Stimulated activated CD8-positive, alpha-beta memory T cell treated with anti-CD3 and anti-CD28 coated beads, Interleukin-4, amount 100 ng/mL, for 1 hour (primary cell): ENCODE results near the gene LAMB4.

ENCODE experiments used
- DNase-seq, 2 donors: peaks; one replicate each; pipeline ENCODE4 v3.0.0-alpha.2; 2020; ENCODE audit warnings: low read depth in 2 of 2, low spot score in 1 of 2

The LAMB4 gene

DNA sequence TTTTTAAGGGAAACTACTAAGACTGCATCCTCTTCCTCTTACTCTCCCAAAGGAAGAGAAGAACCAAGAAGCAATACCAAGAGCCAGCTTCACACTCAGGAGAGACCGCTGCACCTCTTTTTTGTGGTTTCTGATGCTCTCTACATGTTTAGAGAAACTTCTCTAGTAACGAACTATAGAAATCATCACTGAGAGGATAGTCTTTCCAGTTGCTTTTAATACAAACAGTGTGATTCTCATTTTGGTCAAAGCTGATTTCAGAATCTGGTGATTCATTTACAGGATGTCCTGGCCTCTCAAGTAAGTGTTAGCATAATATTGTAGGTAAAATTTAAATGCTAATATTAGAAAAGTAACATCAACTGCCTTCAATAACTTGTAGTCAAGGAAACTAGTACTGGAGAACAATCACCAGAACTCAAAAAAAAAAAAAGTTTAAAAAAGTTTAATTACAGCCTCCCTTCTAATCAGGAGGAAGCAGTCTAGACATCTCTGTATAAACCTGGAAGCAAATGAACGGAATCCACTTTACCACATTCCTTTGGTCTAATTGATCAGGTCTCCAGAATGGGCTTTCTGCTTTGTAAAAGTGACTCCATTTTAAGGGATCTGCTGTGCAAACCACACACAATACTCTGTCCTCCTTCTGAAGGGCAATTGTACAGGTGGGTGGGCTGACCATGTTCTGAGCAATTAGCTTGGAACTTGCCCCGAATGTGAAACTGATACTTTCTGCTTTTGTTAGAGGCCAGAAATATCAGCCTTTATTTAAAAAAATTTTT, 130.2 kb downstream of the LAMB4 start:
- DNase-seq, result no peak

DNA sequence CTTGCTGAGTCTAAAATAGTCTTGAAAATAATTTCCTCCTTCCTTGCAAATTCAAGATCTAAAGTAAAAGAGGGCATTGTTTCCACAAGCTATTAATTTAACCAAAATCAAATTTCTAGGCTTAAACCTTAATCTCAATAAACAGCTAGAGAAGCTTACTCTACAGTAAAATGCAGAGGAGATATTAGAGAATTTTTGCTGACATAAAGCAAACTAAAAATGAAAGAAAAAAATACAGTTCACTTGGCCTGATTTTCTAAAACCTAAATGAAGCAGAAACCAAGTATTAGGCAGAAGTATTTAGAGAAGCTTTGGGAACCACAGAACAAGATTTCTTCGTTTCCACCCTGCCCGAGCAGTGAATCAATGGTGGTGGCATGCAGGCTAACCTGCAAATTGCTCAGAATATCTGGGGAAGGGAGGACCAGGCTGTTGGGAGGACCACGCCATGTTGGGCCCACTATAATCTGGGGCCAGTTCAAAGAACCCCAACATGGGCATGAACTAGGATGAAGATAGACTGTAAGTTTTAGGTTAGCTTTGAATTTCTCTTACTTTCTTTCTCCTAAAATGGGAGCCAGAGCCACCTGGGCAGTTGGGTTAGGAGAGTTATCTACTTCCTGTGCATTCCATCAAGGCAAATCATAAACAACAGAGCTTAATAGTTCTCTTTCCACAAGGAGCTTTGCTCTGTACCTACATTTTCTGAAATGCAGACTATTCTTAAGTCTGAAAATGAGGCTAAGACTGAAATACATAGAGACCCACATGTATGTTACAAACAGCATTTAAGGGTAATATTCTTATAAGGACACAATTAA, 131.3 kb downstream of the LAMB4 start:
- DNase-seq, result no peak

DNA sequence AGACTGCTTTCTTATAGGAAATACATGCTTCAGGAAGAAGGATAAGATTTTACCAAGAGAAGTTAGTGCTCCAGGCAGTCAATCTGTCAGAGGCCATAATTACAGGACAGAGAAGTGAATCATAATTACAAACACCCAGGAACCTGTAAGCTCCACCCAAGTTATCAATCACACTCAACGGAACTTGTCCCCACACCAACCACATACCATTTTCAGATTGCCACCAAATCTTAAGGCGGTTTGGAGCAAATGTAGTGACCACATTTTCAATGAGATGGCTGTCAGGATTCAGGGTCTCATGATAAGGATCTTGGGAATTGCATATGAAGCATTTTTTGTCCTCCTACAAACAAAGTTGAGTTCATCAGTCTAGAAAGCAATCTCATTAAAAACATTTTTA, 132.0 kb downstream of the LAMB4 start:
- no peak for DNase-seq

DNA sequence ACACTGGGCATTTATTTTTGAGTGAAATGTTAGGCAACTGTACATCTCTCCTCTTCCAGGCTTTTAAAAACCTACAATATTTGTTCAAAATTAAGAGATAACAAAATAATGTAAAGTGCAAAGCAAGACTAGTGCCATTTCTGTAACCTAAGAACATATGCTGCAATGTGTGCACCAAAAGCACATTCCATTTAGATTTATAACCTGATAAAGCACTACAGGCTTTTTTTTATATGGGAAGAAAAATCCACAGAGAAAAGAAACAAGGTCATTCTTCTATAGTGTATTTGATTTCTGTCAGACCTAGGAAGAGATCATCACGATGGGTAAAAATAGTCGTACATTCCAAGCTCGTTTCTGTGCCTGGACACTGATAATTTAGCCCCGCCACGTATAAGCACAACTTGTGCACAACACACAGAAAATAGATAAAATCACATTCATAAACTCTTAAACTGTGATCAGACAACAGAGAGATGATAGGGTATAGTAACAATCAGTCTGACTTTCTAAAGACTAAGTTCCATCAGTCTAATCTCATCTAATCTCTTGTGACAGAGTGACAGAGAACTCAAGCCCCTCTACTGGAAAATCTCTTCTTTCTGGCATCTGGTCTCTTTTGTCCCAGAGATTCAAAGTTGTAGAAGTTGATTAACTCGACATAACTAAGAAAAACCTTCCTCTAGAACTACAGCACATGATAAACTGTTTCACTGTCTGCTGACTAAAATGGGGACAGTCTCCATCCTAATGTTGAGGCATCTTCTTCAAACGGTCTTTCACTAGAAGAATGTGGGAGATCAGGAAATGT, 133.9 kb downstream of the LAMB4 start:
- no peak for DNase-seq

DNA sequence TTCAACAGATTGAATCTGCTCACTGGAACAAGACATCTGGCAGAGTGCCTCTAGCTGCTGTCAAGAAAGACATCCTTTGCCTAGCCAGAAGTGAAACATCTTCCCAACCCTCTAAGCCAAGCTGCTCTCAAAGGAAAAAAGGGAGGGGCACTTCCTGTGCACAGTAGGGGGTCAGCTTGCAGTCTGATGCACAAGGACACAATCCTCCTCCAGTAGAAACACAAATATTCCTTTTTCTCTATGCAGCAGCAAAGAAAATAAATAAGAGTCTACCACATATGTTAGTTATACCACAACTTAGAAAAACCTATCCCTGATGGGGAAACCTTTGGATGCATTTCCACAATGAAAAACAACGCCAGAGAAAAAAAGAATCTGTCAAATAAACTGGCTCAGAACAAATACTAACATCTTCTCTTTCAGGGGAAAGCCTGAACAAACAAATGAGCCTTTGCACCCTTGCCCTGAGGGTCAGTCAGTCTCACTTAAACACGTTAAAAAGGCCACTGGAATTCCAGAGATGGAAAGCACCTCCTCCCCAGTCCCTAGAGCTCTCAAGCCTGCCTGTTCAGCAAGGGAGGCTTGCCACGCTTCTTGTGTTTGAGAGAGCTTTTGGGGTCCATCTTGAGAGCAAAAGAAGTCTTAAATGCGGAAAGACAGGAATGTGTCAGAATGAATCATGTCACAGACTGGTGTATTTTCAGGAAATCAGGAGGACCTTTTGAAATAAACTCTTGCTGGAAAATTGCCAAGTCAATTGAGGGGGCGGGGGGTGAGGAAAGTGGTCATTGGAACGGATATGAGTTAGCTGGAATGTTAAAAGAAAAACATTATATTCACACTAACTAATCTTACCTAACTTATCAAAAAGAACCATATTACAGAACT, 134.7 kb downstream of the LAMB4 start:
- no peak for DNase-seq

DNA sequence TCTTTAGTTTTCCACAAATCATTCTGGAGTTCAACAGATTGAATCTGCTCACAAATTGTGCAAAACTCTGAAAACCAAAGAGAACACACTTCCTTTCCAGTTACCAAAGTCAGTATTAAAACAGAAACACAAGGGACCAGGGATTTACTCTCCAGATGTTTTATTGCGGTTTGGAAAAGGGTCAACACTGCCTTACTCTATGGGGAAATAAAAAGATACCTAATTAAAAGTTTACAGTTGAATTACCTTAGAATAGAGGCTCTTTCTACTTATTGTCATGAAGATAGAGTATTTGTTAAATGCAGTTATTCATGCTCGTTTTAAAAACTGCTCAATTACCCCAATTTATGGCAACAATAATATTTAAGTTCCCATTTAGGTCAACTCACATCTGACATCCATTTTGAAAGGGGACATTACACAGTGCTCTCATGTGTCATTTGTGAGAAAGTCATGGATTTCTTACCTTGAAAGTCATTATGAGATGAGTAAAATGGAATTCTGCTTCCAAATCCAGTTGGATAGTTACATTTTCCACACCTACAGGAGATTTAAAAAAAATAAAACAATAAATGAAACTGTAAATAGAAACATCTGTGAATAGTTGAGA, 135.6 kb downstream of the LAMB4 start:
- DNase-seq, result no peak

DNA sequence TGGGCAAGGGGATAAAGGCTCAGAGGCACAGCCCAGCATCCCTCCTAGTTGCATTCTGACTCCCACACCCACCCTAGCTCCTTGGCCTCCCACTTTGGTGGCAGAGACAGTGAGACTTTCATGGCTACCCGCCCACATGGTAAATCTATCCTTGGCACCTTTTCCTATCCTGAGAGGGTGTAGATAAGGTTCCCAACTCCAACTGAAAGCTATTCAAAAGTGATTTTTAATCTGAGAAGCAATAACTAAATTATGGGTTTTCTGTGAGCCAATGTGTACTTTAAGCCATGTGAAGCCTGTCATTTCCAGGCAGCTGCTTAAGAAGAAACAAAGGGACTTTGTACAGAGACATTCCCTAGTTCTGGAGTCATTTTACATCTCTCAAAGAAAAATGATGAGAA, 136.3 kb downstream of the LAMB4 start:
- DNase-seq, result no peak

DNA sequence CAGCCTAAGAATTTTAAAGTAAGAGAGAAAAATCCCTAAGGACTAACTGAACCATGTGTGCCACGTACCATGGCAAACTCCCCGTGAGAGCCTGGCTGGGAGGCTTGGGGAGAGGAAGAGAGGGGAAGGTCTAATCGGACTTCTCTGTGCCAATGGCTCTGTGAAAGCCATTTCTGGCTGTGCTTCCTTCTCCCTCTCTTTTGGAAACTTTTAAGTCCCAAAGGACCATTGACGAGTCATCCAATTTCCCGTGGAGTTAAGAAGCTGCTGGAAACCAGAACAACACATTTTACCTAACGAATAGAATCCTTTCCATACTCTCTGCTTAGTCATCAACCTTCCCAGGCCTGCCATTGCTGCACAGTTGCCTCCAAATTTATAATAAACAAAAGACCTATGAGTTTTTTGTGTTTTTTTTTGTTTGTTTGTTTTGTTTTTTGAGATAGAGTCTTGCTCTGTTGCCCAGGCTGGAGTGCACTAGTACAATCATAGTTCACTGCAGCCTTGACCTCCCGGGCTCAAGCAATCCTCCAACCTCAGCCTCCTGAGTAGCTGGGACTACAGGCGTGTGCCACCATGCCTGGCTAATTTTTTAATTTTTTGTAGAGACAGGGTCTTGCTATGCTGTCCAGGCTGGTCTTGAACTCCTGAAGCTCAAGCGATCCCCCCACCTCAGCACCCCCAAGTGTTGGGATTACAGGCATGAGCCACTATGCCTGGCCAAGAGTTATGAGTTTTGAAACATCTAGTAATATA, 140.4 kb downstream of the LAMB4 start:
- no peak for DNase-seq

DNA sequence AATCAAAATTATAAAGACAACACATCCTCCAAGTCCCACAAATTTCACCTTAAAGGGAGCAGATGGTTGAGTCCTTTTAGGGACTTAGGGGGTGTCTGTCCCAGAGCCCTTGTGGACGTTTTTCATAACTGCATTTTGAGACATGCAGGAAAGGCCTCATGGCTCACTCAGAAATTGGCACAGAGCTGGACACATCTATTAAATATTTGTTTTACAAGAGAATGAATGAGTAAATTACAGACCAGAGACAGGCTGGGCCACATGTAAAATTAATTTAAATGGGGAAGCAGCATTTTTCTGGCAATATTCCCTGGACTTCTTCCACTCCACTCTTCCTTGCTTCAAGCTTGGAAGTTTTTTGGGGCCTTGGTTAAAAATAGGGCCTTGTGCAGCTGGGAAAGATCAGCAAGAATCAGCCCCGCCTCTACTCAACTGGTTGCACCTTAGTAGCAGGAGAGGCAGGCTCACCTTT, 147.2 kb downstream of the LAMB4 start:
- no peak for DNase-seq

DNA sequence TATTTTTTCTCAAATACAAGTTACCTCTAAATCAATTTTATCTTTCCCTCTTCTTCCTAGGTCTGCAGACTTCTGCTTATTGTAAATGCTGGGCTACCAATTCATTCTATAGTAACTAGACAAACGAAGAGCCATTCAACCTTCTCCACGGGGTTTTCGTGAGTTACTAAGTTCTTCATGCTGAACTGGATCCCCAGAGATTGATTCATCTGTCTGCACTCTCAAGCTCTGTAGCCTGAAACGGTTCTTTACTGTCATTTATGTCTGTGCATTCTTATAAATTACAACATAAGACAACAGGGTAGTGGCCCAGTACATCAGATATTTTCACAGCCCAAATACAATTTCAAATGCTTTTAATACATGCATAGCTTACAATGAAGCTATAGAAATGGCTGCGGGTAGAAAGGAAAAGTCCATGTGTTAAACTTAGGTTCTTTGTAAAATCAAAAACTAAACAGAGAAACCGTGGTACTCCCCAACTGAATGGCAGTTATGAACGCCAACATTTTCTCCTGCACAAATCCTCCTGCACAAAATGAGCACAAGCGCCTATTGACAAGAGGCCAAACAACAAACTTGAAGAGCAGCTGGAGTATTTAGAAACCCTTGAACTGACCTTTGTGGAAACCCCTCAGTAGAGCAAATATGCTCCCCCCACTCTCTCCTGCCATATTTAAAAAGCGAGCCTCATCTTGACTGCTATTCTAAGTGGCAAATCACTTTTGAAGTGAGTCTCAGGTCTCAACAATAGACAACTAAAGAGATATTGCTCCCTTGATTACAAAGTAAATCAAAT, 147.9 kb downstream of the LAMB4 start:
- DNase-seq, result no peak

DNA sequence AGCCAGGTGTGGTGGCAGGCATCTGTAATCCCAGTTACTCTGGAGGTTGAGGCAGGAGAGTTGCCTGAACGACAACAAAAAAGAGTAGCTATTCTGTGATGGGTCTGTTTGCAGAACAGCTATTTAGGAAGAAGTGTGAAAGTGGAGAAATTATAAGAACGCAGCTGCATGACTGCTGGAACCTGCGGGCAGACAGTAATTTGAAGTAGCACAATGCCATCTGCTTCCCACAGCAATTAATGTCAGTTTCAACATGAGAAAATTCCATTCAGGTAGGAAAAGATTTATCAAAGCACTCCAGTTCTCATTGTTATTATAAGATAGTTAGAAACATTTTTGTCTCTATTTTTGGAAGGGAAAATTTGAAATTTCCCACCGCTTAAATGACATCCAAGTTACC, 148.7 kb downstream of the LAMB4 start:
- no peak for DNase-seq

DNA sequence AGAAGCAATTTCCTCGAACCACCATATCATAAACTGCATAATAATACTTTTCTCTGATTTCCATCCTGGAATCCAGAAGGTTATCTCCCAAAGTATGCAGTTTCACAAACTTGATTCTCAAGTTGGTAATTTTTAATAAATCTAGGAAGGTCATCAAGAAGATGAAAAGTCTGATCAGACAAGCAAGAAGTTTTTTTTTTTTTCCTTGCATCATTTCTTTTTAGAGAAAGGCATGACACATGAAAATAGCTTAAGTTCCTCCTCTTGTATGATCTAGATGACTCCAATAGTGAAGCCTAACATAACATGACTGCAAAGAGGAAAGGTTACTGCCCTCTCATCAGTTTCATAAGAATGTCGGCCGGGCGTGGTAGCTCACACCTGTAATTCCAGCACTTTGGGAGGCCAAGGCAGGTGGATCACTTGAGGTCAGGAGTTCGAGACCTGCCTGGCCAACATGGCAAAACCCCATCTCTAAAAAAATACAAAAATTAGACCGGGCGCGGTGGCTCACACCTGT, 149.4 kb downstream of the LAMB4 start:
- no peak for DNase-seq

DNA sequence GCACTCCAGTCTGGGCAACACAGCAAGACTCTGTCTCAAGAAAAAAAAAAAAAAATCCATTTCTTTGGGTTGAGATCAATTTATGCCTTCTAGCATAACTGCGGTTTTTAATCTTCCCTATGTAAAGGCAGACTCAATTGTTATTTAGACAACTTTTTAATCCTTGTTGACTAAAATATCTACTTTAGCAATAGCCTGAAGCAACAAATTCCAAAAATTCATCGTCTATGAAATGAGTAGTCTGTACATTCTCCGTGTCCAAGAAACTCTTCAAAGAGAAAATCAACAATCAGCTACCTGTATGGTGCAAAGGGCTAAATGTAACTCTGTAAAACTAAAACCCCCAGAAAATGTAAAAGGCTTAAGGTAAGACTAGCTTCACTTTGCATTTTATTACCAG, 150.0 kb downstream of the LAMB4 start:
- DNase-seq, result no peak

DNA sequence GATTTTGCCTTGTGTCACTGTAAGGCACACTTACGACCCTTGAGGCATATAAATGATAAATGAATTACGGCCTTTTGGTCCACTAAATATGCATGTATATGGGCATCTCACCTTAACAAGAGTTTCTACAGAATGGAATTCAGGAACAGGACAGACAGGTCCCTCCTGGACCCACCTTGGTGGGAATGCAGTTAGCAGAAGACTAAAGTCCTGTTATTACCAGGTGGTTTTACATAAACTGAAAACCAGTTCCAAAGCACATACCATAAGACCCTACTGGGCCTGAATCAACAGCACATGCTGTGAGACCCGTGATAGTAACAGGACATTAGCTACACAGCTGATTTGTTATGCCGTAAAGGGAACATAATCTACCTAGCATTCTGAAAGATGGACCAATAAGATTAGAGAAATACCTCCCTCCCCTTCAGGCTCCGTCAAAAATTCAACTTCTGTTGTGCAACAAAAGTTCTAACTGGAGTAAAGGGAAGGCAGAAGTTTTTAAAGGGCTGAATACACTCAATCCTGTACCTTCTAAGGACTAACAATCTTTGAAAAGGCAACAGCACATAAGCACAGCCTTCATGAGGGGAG, 151.2 kb downstream of the LAMB4 start:
- DNase-seq, result no peak

DNA sequence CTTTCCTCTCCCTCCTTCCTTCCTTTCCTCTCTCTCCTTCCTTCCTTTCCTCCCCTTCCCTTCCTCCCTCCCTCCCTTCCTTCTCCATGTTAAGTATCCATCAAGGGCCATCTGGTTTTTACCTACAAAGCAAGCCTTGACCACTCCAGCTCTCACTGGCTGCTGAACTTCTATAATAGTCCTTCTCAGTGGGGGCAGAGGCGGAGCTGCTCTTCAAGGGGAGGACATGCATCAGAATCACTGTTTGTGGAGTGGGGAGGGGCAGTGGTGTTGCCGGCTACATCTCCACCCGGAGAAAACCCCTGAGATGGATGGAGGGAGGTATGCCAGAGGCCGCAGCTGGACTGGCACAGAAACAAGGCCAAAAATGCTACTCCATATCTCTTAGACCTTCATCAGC, 153.1 kb downstream of the LAMB4 start:
- no peak for DNase-seq

DNA sequence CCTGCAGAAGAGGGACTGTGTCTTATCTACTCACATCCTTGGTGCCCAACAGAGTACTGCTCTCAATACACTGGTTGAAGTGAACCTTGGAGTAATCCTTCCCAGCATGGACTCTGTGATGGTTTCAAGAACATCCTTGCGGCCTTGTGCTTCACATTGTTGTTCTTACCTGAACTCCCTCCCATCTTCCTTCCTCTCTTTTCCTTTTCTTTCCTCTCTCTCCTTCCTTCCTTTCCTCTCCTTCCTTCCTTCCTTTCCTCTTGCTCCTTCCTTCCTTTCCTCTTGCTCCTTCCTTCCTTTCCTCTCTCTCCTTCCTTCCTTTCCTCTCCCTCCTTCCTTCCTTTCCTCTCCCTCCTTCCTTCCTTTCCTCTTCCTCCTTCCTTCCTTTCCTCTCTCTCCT, 153.5 kb downstream of the LAMB4 start:
- no peak for DNase-seq

DNA sequence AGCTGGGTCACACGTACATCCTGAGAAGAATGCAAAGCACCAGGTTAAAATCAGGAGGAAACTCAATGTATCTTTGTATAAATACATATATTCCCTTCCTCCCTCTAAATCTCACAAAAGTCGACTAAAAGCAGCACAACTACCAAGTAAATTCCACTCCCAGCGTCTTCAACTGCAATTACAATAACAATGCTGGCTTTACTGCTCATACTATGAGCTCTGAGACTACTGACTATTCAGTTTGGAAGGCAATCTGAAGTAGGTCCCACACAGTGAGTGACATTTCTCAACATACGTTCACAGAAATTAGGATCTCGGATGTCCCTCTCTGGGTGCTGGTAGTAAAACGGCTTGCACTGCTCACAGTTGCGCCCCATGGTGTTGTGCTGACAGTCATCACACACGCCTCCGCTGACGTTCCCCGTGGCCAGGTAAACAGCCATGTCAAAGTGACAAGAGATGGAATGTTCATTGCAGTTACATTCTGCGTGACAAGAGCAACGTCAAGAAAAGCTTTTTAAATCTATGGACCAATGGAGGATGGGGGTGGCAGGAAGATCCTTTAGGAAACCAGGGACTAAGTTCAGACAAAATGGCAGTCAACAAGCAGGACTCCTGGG, 154.7 kb downstream of the LAMB4 start:
- DNase-seq, result no peak

DNA sequence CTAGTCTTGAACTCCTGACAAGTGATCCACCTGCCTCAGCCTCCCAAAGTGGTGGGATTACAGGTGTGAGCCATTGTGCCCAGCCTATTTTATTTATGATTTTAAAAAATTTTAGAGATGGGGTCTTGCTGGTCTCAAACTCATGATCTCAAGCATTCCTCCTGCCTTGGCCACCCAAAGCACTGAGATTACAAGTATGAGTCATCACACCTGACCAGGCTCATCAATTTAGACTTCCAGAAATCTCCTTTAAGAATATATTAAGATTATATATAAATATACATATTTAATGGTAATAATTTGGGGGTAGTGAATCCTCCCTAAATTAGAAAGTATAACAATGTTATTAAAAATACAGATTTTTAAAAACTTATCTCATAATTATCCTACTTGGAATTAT, 156.3 kb downstream of the LAMB4 start:
- DNase-seq, result no peak
